MM.1S (cell line): ENCODE results near the gene MPP4.

Source experiments
- DNase-seq: peaks from one replicate; pipeline ENCODE4 v3.0.0-alpha.2; 2015
- H2AFZ ChIP-seq: fragments of 300-600 bp; sonication (generic); 2 replicates; pipeline ENCODE4 v1.6.0; 2016; ENCODE audit warnings: antibody characterized with exemption, low read length
- H3F3A ChIP-seq: fragments of 300-600 bp; sonication (generic); 2 replicates; pipeline ENCODE4 v1.6.1; 2016; ENCODE audit warnings: mild to moderate bottlenecking, antibody characterized with exemption, low read length, moderate library complexity, mixed read lengths; ENCODE audit not compliant: insufficient read depth
- H3K27ac ChIP-seq: fragments of 300-600 bp; sonication (generic); 2 replicates; pipeline ENCODE4 v1.5.1; 2016; ENCODE audit warnings: mild to moderate bottlenecking, low read length
- H3K27me3 ChIP-seq: fragments of 300-600 bp; sonication (generic); replicated peaks from 2 replicates; pipeline ENCODE4 v1.6.0; 2016; ENCODE audit warnings: low read length; ENCODE audit not compliant: insufficient read depth
- H3K36me3 ChIP-seq: fragments of 300-600 bp; sonication (generic); replicated peaks from 2 replicates; pipeline ENCODE4 v1.6.1; 2016; ENCODE audit warnings: mild to moderate bottlenecking, low read length, mixed read lengths; ENCODE audit not compliant: insufficient read depth
- H3K4me1 ChIP-seq: fragments of 300-600 bp; sonication (generic); 2 replicates; pipeline ENCODE4 v1.6.1; 2016; ENCODE audit warnings: low read length, mixed read lengths
- H3K4me2 ChIP-seq: fragments of 300-600 bp; sonication (generic); 2 replicates; pipeline ENCODE4 v1.6.0; 2016; ENCODE audit warnings: low read depth, low read length
- H3K4me3 ChIP-seq: fragments of 300-600 bp; sonication (generic); 2 replicates; pipeline ENCODE4 v1.5.1; 2016; ENCODE audit warnings: low read length, mixed read lengths
- H3K79me2 ChIP-seq: fragments of 300-600 bp; sonication (generic); 2 replicates; pipeline ENCODE4 v1.6.1; 2016; ENCODE audit warnings: mixed run types, low read length, mixed read lengths
- H3K9ac ChIP-seq: fragments of 300-600 bp; sonication (generic); 2 replicates; pipeline ENCODE4 v1.6.1; 2016; ENCODE audit warnings: low read length, mixed read lengths
- H3K9me2 ChIP-seq: fragments of 300-600 bp; sonication (generic); replicated peaks from 2 replicates; pipeline ENCODE4 v1.6.1; 2016; ENCODE audit warnings: mild to moderate bottlenecking, low read length, mixed read lengths; ENCODE audit not compliant: insufficient read depth
- H3K9me3 ChIP-seq: fragments of 300-600 bp; sonication (generic); replicated peaks from 2 replicates; pipeline ENCODE4 v1.6.1; 2016; ENCODE audit warnings: mild to moderate bottlenecking, low read length, mixed read lengths; ENCODE audit not compliant: insufficient read depth
- H4K20me1 ChIP-seq: fragments of 300-600 bp; sonication (generic); 2 replicates; pipeline ENCODE4 v1.6.1; 2016; ENCODE audit warnings: mild to moderate bottlenecking, low read length, moderate library complexity, mixed read lengths; ENCODE audit not compliant: insufficient read depth
- EZH2 ChIP-seq: fragments of 300-600 bp; sonication (generic); optimal IDR thresholded peaks from 2 replicates; pipeline ENCODE3; 2017; ENCODE audit warnings: low read depth, mild to moderate bottlenecking, antibody characterized with exemption, low read length, mixed read lengths
- EZH2phosphoT487 ChIP-seq: fragments of 300-600 bp; sonication (generic); IDR thresholded peaks from 2 replicates; pipeline ENCODE4 v1.6.1; 2018; ENCODE audit warnings: antibody characterized with exemption, low read length
- TF ChIP-seq, protein P1 (sequence below): fragments of 300-600 bp; sonication (generic); IDR thresholded peaks from 2 replicates; pipeline ENCODE4 v1.5.1; 2016; ENCODE audit warnings: antibody characterized with exemption, low read length, mixed read lengths

The MPP4 gene

DNA sequence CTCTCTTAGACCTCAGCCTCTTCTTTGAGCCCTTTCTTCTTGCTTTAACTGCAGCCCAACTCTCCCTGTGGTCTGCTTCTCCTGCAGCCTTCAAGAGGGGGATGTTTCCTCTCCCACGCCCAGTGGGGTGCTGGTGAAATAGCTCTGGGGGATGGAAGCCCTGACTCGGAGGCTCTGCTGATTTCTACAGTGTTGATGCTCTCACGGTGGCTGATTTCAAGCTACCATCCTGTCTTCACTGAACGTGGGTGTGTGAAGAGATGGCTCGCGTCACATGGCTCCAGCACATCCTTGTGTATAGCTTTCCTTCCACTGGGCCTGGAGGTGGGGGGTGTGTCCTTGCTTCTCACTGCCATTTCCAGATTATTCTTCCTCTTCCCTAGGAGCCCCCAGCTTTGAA lies 20.0 kb downstream of the MPP4 start:
- no peaks in the 10 kb centered on the region for H3K9me2 ChIP-seq
- H3K4me1 ChIP-seq, result no peaks in the 10 kb centered on the region
- H3F3A ChIP-seq, result no peaks in the 10 kb centered on the region
- no peak overlapping the region for H3K4me3 ChIP-seq
- H3K27ac ChIP-seq, result no peak overlapping the region
- H3K9me3 ChIP-seq, result no peaks in the 10 kb centered on the region
- no peaks in the 10 kb centered on the region for H3K27me3 ChIP-seq
- H3K4me2 ChIP-seq, result no peak overlapping the region
- H3K36me3 ChIP-seq, result no peaks in the 10 kb centered on the region
- TF ChIP-seq EZH2, result no peak
- TF ChIP-seq EZH2phosphoT487, result no peak
- no peak for DNase-seq
- H3K79me2 ChIP-seq, result no peaks in the 10 kb centered on the region
- H4K20me1 ChIP-seq, result no peaks in the 10 kb centered on the region
- no peak overlapping the region for H2AFZ ChIP-seq
- no peak overlapping the region for H3K9ac ChIP-seq

DNA sequence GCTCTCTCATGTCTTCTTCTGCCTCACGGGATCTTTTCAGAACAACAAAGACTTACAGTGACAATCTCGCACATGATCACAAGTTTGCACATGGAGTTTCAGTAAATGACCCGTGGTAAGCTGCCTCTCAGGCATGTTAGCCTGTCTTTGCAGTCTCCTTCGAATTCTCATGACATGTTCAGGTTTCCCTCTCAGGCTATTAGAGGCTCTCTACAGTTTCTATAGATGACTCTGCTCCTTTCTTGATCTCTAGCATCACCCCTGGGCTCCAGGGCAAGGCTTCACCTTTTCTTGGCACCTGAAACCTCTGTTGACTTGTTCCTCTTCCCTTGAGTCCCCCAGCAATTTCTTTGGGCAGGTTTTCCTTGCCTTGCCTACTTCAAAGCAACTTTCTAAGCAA lies 23.0 kb downstream of the MPP4 start:
- H2AFZ ChIP-seq, result no peak overlapping the region

DNA sequence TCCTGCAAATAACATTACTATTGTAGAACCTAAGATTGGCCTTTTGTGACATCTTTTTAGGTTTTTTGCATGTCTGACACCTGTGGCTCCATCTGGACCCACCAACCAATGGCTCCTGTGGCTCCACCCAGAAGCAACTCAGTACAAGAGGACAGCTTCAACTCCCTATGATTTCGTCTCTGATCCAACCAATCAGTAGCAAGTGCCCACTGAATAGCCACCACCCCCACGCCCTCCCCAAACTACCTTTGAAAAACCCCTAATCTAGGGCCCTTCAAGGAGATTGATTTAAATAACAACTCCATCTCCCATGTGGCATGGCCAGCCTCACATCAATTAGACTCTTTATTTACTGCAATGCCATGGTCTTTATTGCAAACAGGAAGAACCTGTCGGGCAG lies 23.6 kb downstream of the MPP4 start:
- Histone ChIP-seq H3K27ac (no peak overlapping the region), H3K79me2 (no peaks in the 10 kb centered on the region), H3K9me2 (no peaks in the 10 kb centered on the region), H3K4me1 (no peaks in the 10 kb centered on the region), H3K9ac (no peak overlapping the region), H3K36me3 (no peaks in the 10 kb centered on the region), H3K4me2 (no peak overlapping the region), H2AFZ (no peak overlapping the region), H4K20me1 (no peaks in the 10 kb centered on the region), H3K4me3 (no peak overlapping the region), H3K27me3 (no peaks in the 10 kb centered on the region), H3K9me3 (no peaks in the 10 kb centered on the region), H3F3A (no peaks in the 10 kb centered on the region)
- no peak for DNase-seq
- TF ChIP-seq, protein P1, sequence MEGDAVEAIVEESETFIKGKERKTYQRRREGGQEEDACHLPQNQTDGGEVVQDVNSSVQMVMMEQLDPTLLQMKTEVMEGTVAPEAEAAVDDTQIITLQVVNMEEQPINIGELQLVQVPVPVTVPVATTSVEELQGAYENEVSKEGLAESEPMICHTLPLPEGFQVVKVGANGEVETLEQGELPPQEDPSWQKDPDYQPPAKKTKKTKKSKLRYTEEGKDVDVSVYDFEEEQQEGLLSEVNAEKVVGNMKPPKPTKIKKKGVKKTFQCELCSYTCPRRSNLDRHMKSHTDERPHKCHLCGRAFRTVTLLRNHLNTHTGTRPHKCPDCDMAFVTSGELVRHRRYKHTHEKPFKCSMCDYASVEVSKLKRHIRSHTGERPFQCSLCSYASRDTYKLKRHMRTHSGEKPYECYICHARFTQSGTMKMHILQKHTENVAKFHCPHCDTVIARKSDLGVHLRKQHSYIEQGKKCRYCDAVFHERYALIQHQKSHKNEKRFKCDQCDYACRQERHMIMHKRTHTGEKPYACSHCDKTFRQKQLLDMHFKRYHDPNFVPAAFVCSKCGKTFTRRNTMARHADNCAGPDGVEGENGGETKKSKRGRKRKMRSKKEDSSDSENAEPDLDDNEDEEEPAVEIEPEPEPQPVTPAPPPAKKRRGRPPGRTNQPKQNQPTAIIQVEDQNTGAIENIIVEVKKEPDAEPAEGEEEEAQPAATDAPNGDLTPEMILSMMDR, result no peak
- TF ChIP-seq EZH2 (no peak), EZH2phosphoT487 (no peak)

More for the DNA sequence above, 23.0 kb downstream of the MPP4 start:
- no peaks in the 10 kb centered on the region for H3K9me2 ChIP-seq
- no peaks in the 10 kb centered on the region for H3K27me3 ChIP-seq
- no peaks in the 10 kb centered on the region for H4K20me1 ChIP-seq
- H3K36me3 ChIP-seq, result no peaks in the 10 kb centered on the region
- no peaks in the 10 kb centered on the region for H3K9me3 ChIP-seq
- H3K79me2 ChIP-seq, result no peaks in the 10 kb centered on the region
- no peak overlapping the region for H3K9ac ChIP-seq
- H3F3A ChIP-seq, result no peaks in the 10 kb centered on the region
- no peak overlapping the region for H3K27ac ChIP-seq
- TF ChIP-seq, protein P1, result no peak
- TF ChIP-seq EZH2 (no peak), EZH2phosphoT487 (no peak)
- no peak overlapping the region for H3K4me3 ChIP-seq
- DNase-seq, result no peak
- no peaks in the 10 kb centered on the region for H3K4me1 ChIP-seq
- H3K4me2 ChIP-seq, result no peak overlapping the region

DNA sequence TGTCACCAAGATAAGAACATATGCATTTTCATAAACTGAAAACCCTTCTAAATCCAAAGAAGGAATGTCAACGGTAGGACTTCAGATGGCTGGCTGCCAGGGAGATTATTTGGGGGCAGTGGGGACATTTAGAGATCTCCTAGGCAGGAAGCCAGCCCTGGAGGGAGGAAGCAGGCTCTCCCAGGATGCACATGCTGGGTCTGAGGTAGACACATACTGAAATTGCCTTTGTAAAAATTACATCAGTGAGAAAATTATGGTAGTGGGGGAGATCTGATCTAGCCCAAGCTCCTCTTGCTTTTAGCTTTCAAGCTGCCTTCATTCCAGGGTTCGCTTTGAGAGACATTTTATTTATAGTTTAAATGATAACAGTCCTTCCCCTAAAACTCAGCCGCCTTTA lies 24.1 kb downstream of the MPP4 start:
- H3K27me3 ChIP-seq, result no peaks in the 10 kb centered on the region
- no peak overlapping the region for H3K9ac ChIP-seq
- H3K36me3 ChIP-seq, result no peaks in the 10 kb centered on the region
- H3K9me2 ChIP-seq, result no peaks in the 10 kb centered on the region
- DNase-seq, result no peak
- TF ChIP-seq EZH2 (no peak), EZH2phosphoT487 (no peak)
- TF ChIP-seq, protein P1, result no peak
- no peaks in the 10 kb centered on the region for H3F3A ChIP-seq
- no peaks in the 10 kb centered on the region for H3K4me1 ChIP-seq
- no peaks in the 10 kb centered on the region for H3K79me2 ChIP-seq
- no peak overlapping the region for H3K4me2 ChIP-seq
- H4K20me1 ChIP-seq, result no peaks in the 10 kb centered on the region
- no peaks in the 10 kb centered on the region for H3K9me3 ChIP-seq
- no peak overlapping the region for H3K4me3 ChIP-seq
- no peak overlapping the region for H3K27ac ChIP-seq
- H2AFZ ChIP-seq, result no peak overlapping the region
